Bronchial epithelial cell (primary cell): ENCODE measurements around the gene SLC12A4. TPM values are rescaled to one million over a fixed set of nuclear protein-coding genes. Genes with fewer than 3 reads are reported as not detected.

ENCODE experiments used
- DNase-seq: peaks from one replicate; pipeline ENCODE4 v3.0.0-alpha.2; 2010; ENCODE audit warnings: low read depth
- FAIRE-seq: peaks from 2 replicates; lab custom pipeline; 2011; peaks lifted over from hg19 to GRCh38; lab: Jason Lieb, UNC
- H3K27me3 ChIP-seq: 2 replicates; pipeline ENCODE4 v1.5.1; 2011; ENCODE audit warnings: low read length; ENCODE audit not compliant: control insufficient read depth, insufficient read depth
- H3K36me3 ChIP-seq: 2 replicates; pipeline ENCODE4 v1.5.1; 2011; ENCODE audit warnings: low read length; ENCODE audit not compliant: control insufficient read depth, insufficient read depth
- H3K4me3 ChIP-seq: 2 replicates; pipeline ENCODE4 v1.5.1; 2011; ENCODE audit warnings: mild to moderate bottlenecking, low read depth, low read length, control low read depth
- CTCF ChIP-seq: IDR thresholded peaks from 2 replicates; pipeline ENCODE4 v1.5.1; 2011; ENCODE audit warnings: mild to moderate bottlenecking, moderate library complexity, low read length, control low read depth, inconsistent platforms; ENCODE audit not compliant: insufficient read depth, severe bottlenecking
- total RNA-seq: library from RNA; depleted of rRNA; stranded (reverse); fragments of >200 nt; gene quantifications from 2 replicates; pipeline ENCODE4 v1.2.1, GENCODE V29; 2014

The SLC12A4 gene
- total RNA-seq, 1 donor from 2014 or later = 20.5 TPM

DNA sequence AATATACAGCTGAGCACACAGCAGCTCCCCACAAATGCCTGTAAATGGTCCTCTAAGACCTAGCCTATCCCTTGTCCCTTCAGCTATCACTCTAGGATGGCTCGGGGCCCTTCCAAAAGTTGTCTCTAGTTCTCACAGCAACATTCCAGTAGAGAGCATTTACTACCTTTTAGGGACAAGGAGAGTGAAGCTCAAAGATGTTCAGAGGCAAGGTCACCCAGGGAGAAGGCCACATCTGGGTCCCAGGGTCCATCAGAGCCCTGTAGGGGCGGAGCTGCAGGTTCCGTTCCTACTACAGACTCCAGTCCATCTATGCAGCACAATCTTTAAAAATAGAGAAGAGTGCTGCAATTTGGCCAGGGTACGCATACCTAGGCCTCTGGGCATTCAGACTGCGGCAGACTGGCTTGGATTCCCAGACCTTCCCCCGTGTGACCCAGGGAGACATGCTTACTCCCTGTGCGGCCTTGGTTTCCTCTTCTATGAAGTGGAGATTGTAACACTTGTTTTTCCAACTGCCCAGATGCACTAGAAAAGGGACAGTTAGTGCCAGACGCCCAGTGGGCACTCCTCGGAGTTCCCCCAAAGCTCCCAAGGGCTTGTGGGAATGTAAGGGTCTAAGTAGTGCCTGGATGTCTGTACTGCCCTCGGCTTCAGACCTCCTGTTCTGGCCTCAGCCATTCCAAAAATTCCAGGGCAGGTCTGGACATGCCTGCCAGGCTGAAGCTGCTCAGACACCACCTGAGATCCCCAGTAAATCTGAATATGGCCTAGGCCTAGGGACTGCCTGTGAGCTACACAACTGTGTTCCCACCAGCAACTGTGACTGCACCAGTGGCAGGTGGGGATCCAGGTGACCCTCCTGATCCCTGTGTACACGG lies 2.5 kb downstream of the SLC12A4 start:
- no peak for FAIRE-seq
- Histone ChIP-seq H3K27me3 (no peaks in the 10 kb centered on the region), H3K36me3 (peaks cover 13% of the 10 kb centered on the region), H3K4me3 (peak overlapping the region; percentile 87)
- TF ChIP-seq CTCF = no peak
- peak; percentile 72 for DNase-seq

GRCh38 chr16:67964477-67965131 lies 3.8 kb downstream of the SLC12A4 start:
- DNase-seq (no peak), FAIRE-seq (no peak)
- Histone ChIP-seq H3K36me3 (peaks cover 24% of the 10 kb centered on the region), H3K27me3 (no peaks in the 10 kb centered on the region), H3K4me3 (no peak overlapping the region)
- TF ChIP-seq CTCF = no peak

DNA sequence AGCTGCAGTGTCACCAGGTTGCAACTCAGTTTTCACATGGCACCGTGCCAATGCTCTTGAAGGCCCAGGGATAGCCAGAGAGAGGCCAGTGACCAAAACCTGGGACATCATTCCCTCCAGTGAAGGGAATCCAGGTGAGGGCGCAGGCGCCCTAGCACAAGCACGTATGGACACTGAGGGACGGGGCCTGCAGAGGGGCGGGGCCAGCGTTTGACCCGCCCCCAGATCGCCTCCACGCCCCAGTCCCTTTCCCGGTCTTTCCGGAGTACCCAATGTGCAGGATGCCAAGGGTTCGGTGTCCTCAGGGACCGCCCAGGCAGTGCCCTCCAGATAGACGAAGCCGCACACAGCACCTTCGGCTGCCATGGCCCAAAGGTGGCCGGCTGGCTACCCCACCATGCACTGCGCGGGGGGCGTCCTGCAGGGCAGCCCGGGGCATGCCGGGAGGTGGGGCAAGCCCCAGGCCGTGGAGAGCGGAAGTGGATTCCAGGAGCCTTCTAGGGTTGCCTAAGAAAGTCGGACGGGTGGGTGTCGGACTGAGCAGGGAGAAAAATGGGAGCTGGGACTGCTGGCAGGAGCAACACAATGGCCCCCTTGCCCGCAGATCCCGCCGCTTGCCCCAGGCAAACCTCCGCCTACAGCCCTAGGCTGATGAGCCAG lies 4.6 kb downstream of the SLC12A4 start:
- Histone ChIP-seq H3K27me3 (no peaks in the 10 kb centered on the region), H3K36me3 (peaks cover 32% of the 10 kb centered on the region), H3K4me3 (no peak overlapping the region)
- DNase-seq = no peak
- TF ChIP-seq CTCF = no peak
- no peak for FAIRE-seq

- Histone ChIP-seq H3K36me3 (peaks cover 37% of the 10 kb centered on the region), H3K27me3 (no peaks in the 10 kb centered on the region), H3K4me3 (no peak overlapping the region)
- no peak for TF ChIP-seq CTCF
- FAIRE-seq (no peak), DNase-seq (no peak)
Observed at GRCh38 chr16:67963292-67963661, 5.2 kb downstream of the SLC12A4 start.

DNA sequence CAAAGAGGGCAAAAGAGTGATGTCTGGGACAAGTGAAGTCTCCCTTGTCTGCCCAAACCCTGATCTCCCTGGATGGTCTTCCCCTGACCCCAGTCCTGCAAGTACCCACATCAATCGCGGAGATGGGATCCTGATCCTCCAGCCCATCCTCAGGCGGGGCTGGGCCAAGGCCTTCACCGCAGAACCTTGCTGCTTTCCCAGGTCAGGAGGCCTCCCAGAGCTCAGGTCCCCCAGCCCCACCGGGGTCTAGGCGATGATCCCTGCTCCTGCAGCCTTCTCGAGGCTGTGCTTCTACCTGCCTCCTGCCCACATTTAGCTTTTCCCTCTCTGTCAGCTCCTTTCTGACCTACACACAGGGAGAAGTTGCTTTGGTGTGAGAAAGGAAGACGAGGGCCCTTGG lies 6.3 kb downstream of the SLC12A4 start:
- no peak for DNase-seq
- FAIRE-seq = no peak
- no peak for TF ChIP-seq CTCF
- Histone ChIP-seq H3K4me3 (no peak overlapping the region), H3K27me3 (no peaks in the 10 kb centered on the region), H3K36me3 (peaks cover 45% of the 10 kb centered on the region)
